AG09309 (cell line): ENCODE results near the gene MRGPRG.

ENCODE experiments used
- DNase-seq: peaks from one replicate; pipeline ENCODE4 v3.0.0-alpha.2; 2010; ENCODE audit warnings: low read depth
- H3K4me3 ChIP-seq: 2 replicates; pipeline ENCODE4 v1.5.1; 2011; ENCODE audit warnings: mild to moderate bottlenecking, low read depth, low read length, moderate library complexity; ENCODE audit not compliant: control insufficient read depth
- TF ChIP-seq, protein P1 (sequence below): IDR thresholded peaks from 2 replicates; pipeline ENCODE4 v1.5.1; 2011; ENCODE audit warnings: mild to moderate bottlenecking, low read depth, low read length, inconsistent platforms; ENCODE audit not compliant: insufficient read depth, control insufficient read depth; ENCODE audit errors: missing control alignments

Gene MRGPRG

GRCh38 chr11:3183523-3183922, 35.1 kb downstream of the MRGPRG start:
- no peak for DNase-seq
- no peak overlapping the region for H3K4me3 ChIP-seq
- TF ChIP-seq, protein P1, sequence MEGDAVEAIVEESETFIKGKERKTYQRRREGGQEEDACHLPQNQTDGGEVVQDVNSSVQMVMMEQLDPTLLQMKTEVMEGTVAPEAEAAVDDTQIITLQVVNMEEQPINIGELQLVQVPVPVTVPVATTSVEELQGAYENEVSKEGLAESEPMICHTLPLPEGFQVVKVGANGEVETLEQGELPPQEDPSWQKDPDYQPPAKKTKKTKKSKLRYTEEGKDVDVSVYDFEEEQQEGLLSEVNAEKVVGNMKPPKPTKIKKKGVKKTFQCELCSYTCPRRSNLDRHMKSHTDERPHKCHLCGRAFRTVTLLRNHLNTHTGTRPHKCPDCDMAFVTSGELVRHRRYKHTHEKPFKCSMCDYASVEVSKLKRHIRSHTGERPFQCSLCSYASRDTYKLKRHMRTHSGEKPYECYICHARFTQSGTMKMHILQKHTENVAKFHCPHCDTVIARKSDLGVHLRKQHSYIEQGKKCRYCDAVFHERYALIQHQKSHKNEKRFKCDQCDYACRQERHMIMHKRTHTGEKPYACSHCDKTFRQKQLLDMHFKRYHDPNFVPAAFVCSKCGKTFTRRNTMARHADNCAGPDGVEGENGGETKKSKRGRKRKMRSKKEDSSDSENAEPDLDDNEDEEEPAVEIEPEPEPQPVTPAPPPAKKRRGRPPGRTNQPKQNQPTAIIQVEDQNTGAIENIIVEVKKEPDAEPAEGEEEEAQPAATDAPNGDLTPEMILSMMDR = no peak

DNA sequence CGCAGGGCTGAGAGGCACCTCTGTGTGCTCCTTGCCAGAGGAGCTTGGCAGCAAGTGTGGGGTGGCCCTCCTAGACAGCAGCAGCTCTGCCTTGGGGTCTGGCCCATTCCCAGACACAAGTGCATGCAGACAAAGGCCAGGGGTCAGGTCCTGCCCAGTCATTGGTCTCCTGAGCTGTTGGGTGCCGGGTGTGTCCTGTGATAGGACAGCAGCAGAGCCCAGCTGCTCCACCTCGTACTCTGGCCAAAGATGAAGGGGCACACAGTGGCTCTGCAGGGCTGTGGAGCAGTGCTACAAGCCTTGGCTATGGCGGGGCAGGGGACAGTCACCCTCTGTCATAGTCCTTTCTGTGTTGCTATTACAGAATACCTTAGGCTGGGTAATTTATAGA, 36.2 kb downstream of the MRGPRG start:
- DNase-seq = no peak
- no peak overlapping the region for H3K4me3 ChIP-seq
- TF ChIP-seq, protein P1 = no peak

DNA sequence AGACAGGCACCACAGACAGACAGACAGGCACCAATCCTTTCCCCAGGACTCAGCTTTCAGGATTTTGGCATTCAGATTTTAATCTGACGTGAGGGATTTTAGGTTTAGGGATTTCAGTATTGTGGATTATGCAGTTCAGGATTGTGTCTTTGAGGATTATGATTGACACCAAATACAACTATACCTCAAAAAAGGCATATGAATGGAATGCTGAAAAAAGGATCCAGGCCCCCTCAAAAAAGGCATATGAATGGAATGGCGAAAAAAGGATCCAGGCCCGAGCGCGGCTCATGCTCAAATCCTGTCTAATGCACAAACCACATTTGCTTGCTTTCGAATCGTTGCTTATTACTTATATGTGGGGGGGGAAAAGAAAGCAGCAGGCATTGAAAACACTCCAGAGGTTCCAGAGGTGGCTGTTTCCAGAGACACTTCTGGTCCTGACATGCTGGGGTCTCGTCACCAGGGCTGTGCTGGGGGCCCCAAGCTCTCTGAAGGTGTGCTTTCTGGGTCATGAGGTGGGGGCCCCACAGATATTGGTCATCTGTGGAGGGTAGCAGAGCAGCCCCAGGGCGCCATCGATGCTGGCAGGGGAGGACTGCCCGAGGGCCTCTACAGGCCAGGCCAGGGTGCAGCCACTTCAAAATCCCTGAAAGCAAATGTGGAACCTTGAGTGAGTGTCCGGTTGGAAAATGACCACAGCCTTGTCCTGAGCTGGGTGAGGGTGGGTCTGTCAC, 36.7 kb downstream of the MRGPRG start:
- no peak for DNase-seq

GRCh38 chr11:3180869-3181268, 37.7 kb downstream of the MRGPRG start:
- TF ChIP-seq, protein P1 = no peak
- no peak overlapping the region for H3K4me3 ChIP-seq
- DNase-seq = no peak

More for the DNA sequence above, 36.7 kb downstream of the MRGPRG start:
- no peak overlapping the region for H3K4me3 ChIP-seq
- TF ChIP-seq, protein P1 = no peak

- no peak for DNase-seq
- TF ChIP-seq, protein P1 = no peak
- H3K4me3 ChIP-seq = no peak overlapping the region
These were observed 40.3 kb downstream of the MRGPRG start for GRCh38 chr11:3178349-3178748.

GRCh38 chr11:3177931-3178330, 40.7 kb downstream of the MRGPRG start:
- H3K4me3 ChIP-seq = no peak overlapping the region
- TF ChIP-seq, protein P1 = no peak
- DNase-seq = no peak
